ENCODE measurements around the gene DIO1. TPM values are rescaled to one million over a fixed set of nuclear protein-coding genes. Genes with fewer than 3 reads are reported as not detected.

Gene DIO1
- total RNA-seq, 1 donor from 2014 or later, result not detected

- H3K4me1 Mint-ChIP-seq (ENCODE audit: unreplicated experiment), result peaks cover 8% of the 10 kb centered on the region
- no peaks in the 10 kb centered on the region for H3K27me3 Mint-ChIP-seq (ENCODE audit: unreplicated experiment)
- H3K4me3 Mint-ChIP-seq (ENCODE audit: unreplicated experiment), result peak within 1 kb of the TSS; percentile 92
- peak within 1 kb of the TSS; percentile 78 for H3K27ac Mint-ChIP-seq (ENCODE audit: unreplicated experiment)
- TF ChIP-seq CTCF (IDR thresholded peaks at IDR 0.05; ENCODE audit: unreplicated experiment), result no peak
- peak; percentile 81 for DNase-seq (ENCODE audit: low spot score)
- no peaks in the 10 kb centered on the region for H3K36me3 Mint-ChIP-seq (ENCODE audit: low read depth, unreplicated experiment)
- no peaks in the 10 kb centered on the region for H3K9me3 Mint-ChIP-seq (ENCODE audit: unreplicated experiment)
These were observed 4.4 kb upstream of the DIO1 start, which contains the start of gene YIPF1 for GRCh38 chr1:53889304-53890298. Gene YIPF1 (minus strand): TSS chr1:53889797. CDS start chr1:53888937, 860 bp downstream.

- Mint-ChIP-seq H3K27me3 (ENCODE audit: unreplicated experiment) (no peaks in the 10 kb centered on the region), H3K27ac (ENCODE audit: unreplicated experiment) (no peak overlapping the region), H3K9me3 (ENCODE audit: unreplicated experiment) (no peaks in the 10 kb centered on the region), H3K4me3 (ENCODE audit: unreplicated experiment) (no peak overlapping the region), H3K4me1 (ENCODE audit: unreplicated experiment) (peaks cover 10% of the 10 kb centered on the region), H3K36me3 (ENCODE audit: low read depth, unreplicated experiment) (no peaks in the 10 kb centered on the region)
- TF ChIP-seq CTCF (IDR thresholded peaks at IDR 0.05; ENCODE audit: unreplicated experiment), result no peak
- no peak for DNase-seq (ENCODE audit: low spot score)
These were observed 3.5 kb upstream of the DIO1 start for GRCh38 chr1:53890522-53890941.

GRCh38 chr1:53891018-53891417 is 3.0 kb upstream of the DIO1 start:
- Mint-ChIP-seq H3K27ac (ENCODE audit: unreplicated experiment) (no peak overlapping the region), H3K27me3 (ENCODE audit: unreplicated experiment) (no peaks in the 10 kb centered on the region), H3K9me3 (ENCODE audit: unreplicated experiment) (no peaks in the 10 kb centered on the region), H3K4me1 (ENCODE audit: unreplicated experiment) (peaks cover 12% of the 10 kb centered on the region), H3K36me3 (ENCODE audit: low read depth, unreplicated experiment) (no peaks in the 10 kb centered on the region), H3K4me3 (ENCODE audit: unreplicated experiment) (no peak overlapping the region)
- no peak for TF ChIP-seq CTCF (IDR thresholded peaks at IDR 0.05; ENCODE audit: unreplicated experiment)
- no peak for DNase-seq (ENCODE audit: low spot score)

- Mint-ChIP-seq H3K4me1 (ENCODE audit: unreplicated experiment) (peaks cover 12% of the 10 kb centered on the region), H3K27ac (ENCODE audit: unreplicated experiment) (no peak overlapping the region)
- DNase-seq (ENCODE audit: low spot score), result no peak
These were observed 2.3 kb upstream of the DIO1 start for GRCh38 chr1:53891678-53892077.

More at GRCh38 chr1:53891678-53892077, 2.3 kb upstream of the DIO1 start:
- Mint-ChIP-seq H3K27me3 (ENCODE audit: unreplicated experiment) (no peaks in the 10 kb centered on the region), H3K4me3 (ENCODE audit: unreplicated experiment) (no peak overlapping the region), H3K36me3 (ENCODE audit: low read depth, unreplicated experiment) (no peaks in the 10 kb centered on the region), H3K9me3 (ENCODE audit: unreplicated experiment) (no peaks in the 10 kb centered on the region)
- TF ChIP-seq CTCF (IDR thresholded peaks at IDR 0.05; ENCODE audit: unreplicated experiment), result no peak

All from endothelial cell (in vitro differentiated cells).